ENCODE measurements around the gene MYO10. TPM values are rescaled to one million over a fixed set of nuclear protein-coding genes. Genes with fewer than 3 reads are reported as not detected.

MYO10 gene
- total RNA-seq, 6 donors from 2014 or later = 31.9 to 135 (median 57.7) TPM

DNA sequence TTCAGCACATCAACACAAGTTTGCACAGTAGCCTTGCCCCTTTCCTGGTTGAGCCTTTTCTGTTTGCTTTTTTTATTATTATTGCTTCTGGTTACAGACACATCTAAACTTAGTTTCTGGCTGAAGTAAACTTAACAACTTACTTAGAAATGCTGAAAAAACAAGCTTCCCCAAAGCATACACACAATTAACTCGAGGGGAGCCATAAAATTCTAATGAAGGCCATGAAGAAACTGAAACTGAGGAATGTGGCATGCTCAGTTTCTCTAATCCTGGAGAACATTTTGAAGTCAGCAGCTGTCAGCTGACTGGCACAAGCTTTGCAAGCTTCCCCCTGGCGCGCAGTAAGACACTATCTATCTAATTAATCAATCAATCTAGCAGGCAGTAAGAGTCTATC lies 3.7 kb downstream of the MYO10 start:
- Histone ChIP-seq H3K4me3 (peak overlapping the region in 2 of 4 donors; percentile 84 to 87), H3K4me1 (peaks cover 23 to 51% (median 39%) of the 10 kb centered on the region in 4 donors), H3K27ac (peak overlapping the region in 2 of 4 donors; percentile 62 to 87), H3K27me3 (no peaks in the 10 kb centered on the region), H3K9me3 (no peaks in the 10 kb centered on the region), H3K36me3 (no peaks in the 10 kb centered on the region)
- no peak for DNase-seq
- no peak for ATAC-seq (ENCODE audit: low FRiP score in 2 of 2)
- 45 to 47% methylated on average over 3 of the region's 3 CpGs for WGBS, 2 donors
- TF ChIP-seq POLR2A (IDR thresholded peaks at IDR 0.05) (no peak), EP300 (IDR thresholded peaks at IDR 0.05) (no peak), POLR2AphosphoS5 (IDR thresholded peaks at IDR 0.05) (no peak)
- TF ChIP-seq, protein P1, sequence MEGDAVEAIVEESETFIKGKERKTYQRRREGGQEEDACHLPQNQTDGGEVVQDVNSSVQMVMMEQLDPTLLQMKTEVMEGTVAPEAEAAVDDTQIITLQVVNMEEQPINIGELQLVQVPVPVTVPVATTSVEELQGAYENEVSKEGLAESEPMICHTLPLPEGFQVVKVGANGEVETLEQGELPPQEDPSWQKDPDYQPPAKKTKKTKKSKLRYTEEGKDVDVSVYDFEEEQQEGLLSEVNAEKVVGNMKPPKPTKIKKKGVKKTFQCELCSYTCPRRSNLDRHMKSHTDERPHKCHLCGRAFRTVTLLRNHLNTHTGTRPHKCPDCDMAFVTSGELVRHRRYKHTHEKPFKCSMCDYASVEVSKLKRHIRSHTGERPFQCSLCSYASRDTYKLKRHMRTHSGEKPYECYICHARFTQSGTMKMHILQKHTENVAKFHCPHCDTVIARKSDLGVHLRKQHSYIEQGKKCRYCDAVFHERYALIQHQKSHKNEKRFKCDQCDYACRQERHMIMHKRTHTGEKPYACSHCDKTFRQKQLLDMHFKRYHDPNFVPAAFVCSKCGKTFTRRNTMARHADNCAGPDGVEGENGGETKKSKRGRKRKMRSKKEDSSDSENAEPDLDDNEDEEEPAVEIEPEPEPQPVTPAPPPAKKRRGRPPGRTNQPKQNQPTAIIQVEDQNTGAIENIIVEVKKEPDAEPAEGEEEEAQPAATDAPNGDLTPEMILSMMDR (IDR thresholded peaks at IDR 0.05) = no peak

DNA sequence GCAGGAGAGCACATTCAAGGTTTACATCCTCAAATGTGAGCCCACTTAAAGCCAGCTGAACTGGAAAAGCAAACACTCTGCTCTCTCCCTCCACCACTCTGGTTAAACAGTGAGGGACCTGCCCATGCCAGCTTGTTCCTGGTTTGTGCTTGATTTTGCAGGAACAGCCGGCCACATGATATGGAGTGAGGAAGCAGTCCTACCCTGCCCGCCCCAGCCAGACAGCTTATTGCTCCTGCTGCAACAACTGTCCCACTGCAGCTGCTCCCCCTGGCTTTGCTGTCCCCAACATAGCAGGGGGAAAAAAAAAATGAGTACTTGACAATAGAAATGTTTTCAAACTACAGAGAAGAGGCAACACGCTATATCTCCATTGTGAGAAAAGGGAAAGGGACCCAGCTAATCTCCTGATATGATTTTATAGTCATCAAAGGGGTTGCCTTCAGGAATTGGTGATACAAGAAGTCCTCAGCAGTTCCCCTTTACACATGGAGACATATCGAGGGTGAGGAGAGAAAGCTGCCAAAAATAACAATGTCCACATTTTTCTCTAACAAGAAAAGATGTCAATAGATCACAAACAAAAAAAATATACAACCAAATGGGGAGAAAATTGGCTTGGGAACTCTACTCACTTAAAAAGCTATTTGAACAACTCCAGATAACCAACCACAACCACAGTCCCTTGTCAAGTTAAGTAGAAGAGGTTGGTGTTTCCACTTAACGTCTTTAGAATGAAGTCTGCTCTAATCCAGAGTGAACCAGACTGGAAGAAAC lies 4.6 kb downstream of the MYO10 start:
- Histone ChIP-seq H3K27me3 (no peaks in the 10 kb centered on the region), H3K9me3 (no peaks in the 10 kb centered on the region), H3K27ac (peak overlapping the region; percentile 17 to 87 (median 56)), H3K4me3 (no peak overlapping the region), H3K4me1 (peaks cover 23 to 50% (median 34%) of the 10 kb centered on the region in 4 donors), H3K36me3 (no peaks in the 10 kb centered on the region)
- 32 to 39% methylated on average over 5 of the region's 5 CpGs for WGBS, 2 donors
- DNase-seq (peak in 1 of 2 donors; percentile 88), ATAC-seq (ENCODE audit: low FRiP score in 2 of 2) (peak in 1 of 2 donors; percentile 62)
- TF ChIP-seq EP300 (IDR thresholded peaks at IDR 0.05) (peak in 1 of 4 donors; percentile 42), POLR2AphosphoS5 (IDR thresholded peaks at IDR 0.05) (peak in 1 of 2 donors; percentile 38), POLR2A (IDR thresholded peaks at IDR 0.05) (peak in 1 of 4 donors; percentile 12)
- TF ChIP-seq, protein P1 (IDR thresholded peaks at IDR 0.05) = no peak

DNA sequence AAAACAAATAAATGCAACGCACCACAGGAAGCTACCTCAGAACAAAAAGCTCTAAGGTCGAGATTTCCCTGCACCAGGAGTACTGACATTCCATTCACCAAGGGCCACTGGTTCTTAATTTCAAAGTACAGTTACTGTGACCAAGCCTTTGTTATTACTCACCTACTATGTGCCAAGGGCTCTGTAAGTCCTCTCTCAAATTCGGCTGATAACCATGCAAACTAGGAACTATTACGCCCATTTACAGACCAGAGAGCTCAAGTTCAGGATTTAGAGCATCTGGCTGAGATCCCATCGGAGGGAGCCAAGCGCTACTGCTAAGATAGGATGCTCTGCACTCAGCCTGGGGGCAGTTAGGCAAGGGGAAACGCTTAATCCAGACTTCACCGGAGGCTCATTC lies 5.6 kb downstream of the MYO10 start:
- TF ChIP-seq, protein P1 (IDR thresholded peaks at IDR 0.05) = no peak
- TF ChIP-seq POLR2AphosphoS5 (IDR thresholded peaks at IDR 0.05) (no peak), POLR2A (IDR thresholded peaks at IDR 0.05) (no peak), EP300 (IDR thresholded peaks at IDR 0.05) (no peak)
- H3K36me3 ChIP-seq = no peaks in the 10 kb centered on the region
- H3K9me3 ChIP-seq = no peaks in the 10 kb centered on the region
- DNase-seq (no peak), ATAC-seq (ENCODE audit: low FRiP score in 2 of 2) (no peak)
- H3K27ac ChIP-seq = peak overlapping the region in 3 of 4 donors; percentile 17 to 87 (median 62)
- H3K4me1 ChIP-seq = peaks cover 23 to 49% (median 34%) of the 10 kb centered on the region in 4 donors
- H3K4me3 ChIP-seq = no peak overlapping the region
- no peaks in the 10 kb centered on the region for H3K27me3 ChIP-seq
- 53 to 69% methylated on average over 6 to 8 of the region's 8 CpGs for WGBS, 2 donors

DNA sequence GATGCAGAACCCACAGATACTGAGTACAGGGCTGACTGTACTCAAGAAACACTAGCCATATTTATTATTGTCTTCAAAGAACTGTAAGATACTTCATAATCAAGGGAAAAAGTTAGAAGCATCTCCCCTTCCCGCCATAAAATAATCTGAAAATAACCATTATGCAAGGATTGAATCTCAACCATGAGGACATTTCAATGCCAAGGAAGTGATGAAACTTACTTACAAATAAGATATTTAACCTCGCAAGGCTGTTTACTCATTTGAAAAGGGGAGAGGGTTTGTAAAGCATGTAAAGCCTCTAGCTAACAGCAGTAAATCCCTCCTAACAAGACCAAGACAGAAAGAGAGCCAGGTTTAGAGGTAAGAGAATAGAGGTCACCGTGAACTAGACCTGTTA lies 6.3 kb downstream of the MYO10 start:
- WGBS, 2 donors = 63 to 65% methylated on average over 3 of the region's 3 CpGs
- Histone ChIP-seq H3K4me3 (no peak overlapping the region), H3K27ac (peak overlapping the region in 3 of 4 donors; percentile 17 to 87 (median 62)), H3K4me1 (peaks cover 23 to 45% (median 34%) of the 10 kb centered on the region in 4 donors), H3K9me3 (no peaks in the 10 kb centered on the region), H3K27me3 (no peaks in the 10 kb centered on the region), H3K36me3 (no peaks in the 10 kb centered on the region)
- DNase-seq (no peak), ATAC-seq (ENCODE audit: low FRiP score in 2 of 2) (no peak)
- TF ChIP-seq EP300 (IDR thresholded peaks at IDR 0.05) (no peak), POLR2A (IDR thresholded peaks at IDR 0.05) (no peak), POLR2AphosphoS5 (IDR thresholded peaks at IDR 0.05) (no peak)
- TF ChIP-seq, protein P1 (IDR thresholded peaks at IDR 0.05) = no peak

All from upper lobe of left lung (tissue), 6 donors.